Astrocyte (in vitro differentiated cells and primary cell): ENCODE data around the gene CCDC28B. TPM values are rescaled to one million over a fixed set of nuclear protein-coding genes. Genes with fewer than 3 reads are reported as not detected.

Experiments
- DNase-seq: peaks from one replicate; pipeline ENCODE4 v3.0.0-alpha.2; 2010; ENCODE audit warnings: low read depth
- FAIRE-seq: peaks from 2 replicates; lab custom pipeline; 2011; peaks lifted over from hg19 to GRCh38; lab: Jason Lieb, UNC
- H2AFZ ChIP-seq: 2 replicates; pipeline ENCODE4 v1.6.0; 2012; ENCODE audit warnings: low read depth, low read length, inconsistent platforms
- H3K27ac ChIP-seq: 2 replicates; pipeline ENCODE4 v1.5.1; 2011; ENCODE audit warnings: low read depth, low read length, inconsistent platforms
- H3K27me3 ChIP-seq: 2 replicates; pipeline ENCODE4 v1.6.0; 2011; ENCODE audit warnings: low read length, inconsistent platforms; ENCODE audit not compliant: insufficient read depth
- H3K36me3 ChIP-seq: 2 replicates; pipeline ENCODE4 v1.5.1; 2011; ENCODE audit warnings: low read length, inconsistent platforms; ENCODE audit not compliant: insufficient read depth
- H3K4me1 ChIP-seq: 2 replicates; pipeline ENCODE4 v1.5.1; 2011; ENCODE audit warnings: low read length, inconsistent platforms; ENCODE audit not compliant: insufficient read depth
- H3K4me2 ChIP-seq: 2 replicates; pipeline ENCODE4 v1.6.0; 2012; ENCODE audit warnings: low read length, inconsistent platforms
- H3K4me3 ChIP-seq: 2 replicates; pipeline ENCODE4 v1.5.1; 2011; ENCODE audit warnings: low read depth, mild to moderate bottlenecking, low read length, inconsistent platforms; ENCODE audit not compliant: insufficient read depth
- H3K79me2 ChIP-seq: 2 replicates; pipeline ENCODE4 v1.6.0; 2012; ENCODE audit warnings: mild to moderate bottlenecking, low read length, inconsistent platforms; ENCODE audit not compliant: insufficient read depth
- H3K9ac ChIP-seq: 2 replicates; pipeline ENCODE4 v1.6.0; 2012; ENCODE audit warnings: mild to moderate bottlenecking, low read length, inconsistent platforms
- H3K9me3 ChIP-seq: 2 replicates; pipeline ENCODE4 v1.5.1; 2012; ENCODE audit warnings: low read depth, mild to moderate bottlenecking, low read length, inconsistent platforms; ENCODE audit not compliant: insufficient read depth
- H4K20me1 ChIP-seq: 2 replicates; pipeline ENCODE4 v1.6.0; 2012; ENCODE audit warnings: low read length, inconsistent platforms; ENCODE audit not compliant: insufficient read depth
- H3K27ac Mint-ChIP-seq: one replicate; pipeline ENCODE4 v1.8.0; 2021; ENCODE audit warnings: mild to moderate bottlenecking, mixed read lengths; ENCODE audit not compliant: unreplicated experiment
- H3K27me3 Mint-ChIP-seq: one replicate; pipeline ENCODE4 v1.8.0; 2021; ENCODE audit warnings: low read depth, mixed read lengths; ENCODE audit not compliant: unreplicated experiment
- H3K36me3 Mint-ChIP-seq: one replicate; pipeline ENCODE4 v1.8.0; 2021; ENCODE audit warnings: low read depth, mixed read lengths; ENCODE audit not compliant: unreplicated experiment
- H3K4me1 Mint-ChIP-seq: one replicate; pipeline ENCODE4 v1.8.0; 2021; ENCODE audit warnings: low read depth, mixed read lengths; ENCODE audit not compliant: unreplicated experiment
- H3K4me3 Mint-ChIP-seq: one replicate; pipeline ENCODE4 v1.8.0; 2021; ENCODE audit warnings: mild to moderate bottlenecking, moderate library complexity, mixed read lengths; ENCODE audit not compliant: unreplicated experiment
- H3K9me3 Mint-ChIP-seq: one replicate; pipeline ENCODE4 v1.8.0; 2021; ENCODE audit warnings: mild to moderate bottlenecking, mixed read lengths; ENCODE audit not compliant: unreplicated experiment
- CTCF ChIP-seq: IDR thresholded peaks from 2 replicates; pipeline ENCODE4 v1.5.1; 2011; ENCODE audit warnings: low read depth, mild to moderate bottlenecking, inconsistent platforms, low read length, moderate library complexity; ENCODE audit not compliant: insufficient read depth
- EZH2 ChIP-seq: IDR thresholded peaks from 2 replicates; pipeline ENCODE4 v1.6.1; 2012; ENCODE audit warnings: mild to moderate bottlenecking, low read length, inconsistent platforms; ENCODE audit not compliant: insufficient read depth
- total RNA-seq: library from RNA; stranded (reverse); gene quantifications from 2 replicates; pipeline ENCODE4 v1.2.1, GENCODE V29; 2021

Gene CCDC28B
- total RNA-seq, 1 donor from 2014 or later, result 16.0 TPM

GRCh38 chr1:32195531-32195930, 4.9 kb upstream of the CCDC28B start:
- no peak for TF ChIP-seq EZH2
- TF ChIP-seq CTCF, result no peak
- H3K9ac ChIP-seq, result no peak overlapping the region
- FAIRE-seq, result no peak
- no peak overlapping the region for H3K4me2 ChIP-seq
- peaks cover 8% of the 10 kb centered on the region for H3K79me2 ChIP-seq
- no peak overlapping the region for H2AFZ ChIP-seq
- H3K27me3 ChIP-seq, result no peaks in the 10 kb centered on the region
- H3K27ac ChIP-seq, result no peak overlapping the region
- Mint-ChIP-seq H3K4me1 (peaks cover 22% of the 10 kb centered on the region), H3K27ac (no peak overlapping the region), H3K27me3 (no peaks in the 10 kb centered on the region), H3K9me3 (no peaks in the 10 kb centered on the region), H3K4me3 (no peak overlapping the region), H3K36me3 (peaks cover 28% of the 10 kb centered on the region)
- H4K20me1 ChIP-seq, result peaks cover 59% of the 10 kb centered on the region
- H3K4me1 ChIP-seq, result peaks cover 7% of the 10 kb centered on the region
- H3K4me3 ChIP-seq, result no peak overlapping the region
- H3K36me3 ChIP-seq, result peaks cover 66% of the 10 kb centered on the region
- no peak for DNase-seq
- H3K9me3 ChIP-seq, result no peaks in the 10 kb centered on the region

- no peak overlapping the region for H3K4me3 ChIP-seq
- peaks cover 13% of the 10 kb centered on the region for H3K4me1 ChIP-seq
- H3K36me3 Mint-ChIP-seq, result peaks cover 28% of the 10 kb centered on the region
- H3K4me1 Mint-ChIP-seq, result peaks cover 22% of the 10 kb centered on the region
- H3K9me3 Mint-ChIP-seq, result no peaks in the 10 kb centered on the region
- H4K20me1 ChIP-seq, result peaks cover 54% of the 10 kb centered on the region
- H3K9me3 ChIP-seq, result no peaks in the 10 kb centered on the region
- peak overlapping the region; percentile 62 for H3K4me3 Mint-ChIP-seq
- H3K79me2 ChIP-seq, result peaks cover 5% of the 10 kb centered on the region
- no peak overlapping the region for H3K27ac Mint-ChIP-seq
- no peak overlapping the region for H3K9ac ChIP-seq
- H3K27me3 ChIP-seq, result no peaks in the 10 kb centered on the region
- H3K27ac ChIP-seq, result no peak overlapping the region
- no peak for FAIRE-seq
- H3K36me3 ChIP-seq, result peaks cover 61% of the 10 kb centered on the region
- DNase-seq, result no peak
- no peak overlapping the region for H2AFZ ChIP-seq
- no peaks in the 10 kb centered on the region for H3K27me3 Mint-ChIP-seq
- TF ChIP-seq EZH2 (no peak), CTCF (no peak)
- H3K4me2 ChIP-seq, result no peak overlapping the region
Measured at GRCh38 chr1:32195972-32196823, 4.2 kb upstream of the CCDC28B start.

- H3K4me3 ChIP-seq, result no peak overlapping the region
- H3K9me3 Mint-ChIP-seq, result no peaks in the 10 kb centered on the region
- H3K79me2 ChIP-seq, result no peaks in the 10 kb centered on the region
- no peak overlapping the region for H3K4me2 ChIP-seq
- H3K9ac ChIP-seq, result no peak overlapping the region
- H3K27me3 ChIP-seq, result no peaks in the 10 kb centered on the region
- no peaks in the 10 kb centered on the region for H3K9me3 ChIP-seq
- FAIRE-seq, result no peak
- TF ChIP-seq CTCF, result no peak
- no peak for TF ChIP-seq EZH2
- peaks cover 22% of the 10 kb centered on the region for H3K4me1 ChIP-seq
- peaks cover 28% of the 10 kb centered on the region for H3K4me1 Mint-ChIP-seq
- no peak overlapping the region for H2AFZ ChIP-seq
- H3K4me3 Mint-ChIP-seq, result no peak overlapping the region
- H3K27ac Mint-ChIP-seq, result no peak overlapping the region
- H4K20me1 ChIP-seq, result peaks cover 46% of the 10 kb centered on the region
- H3K27ac ChIP-seq, result no peak overlapping the region
- H3K27me3 Mint-ChIP-seq, result no peaks in the 10 kb centered on the region
- DNase-seq, result no peak
- peaks cover 21% of the 10 kb centered on the region for H3K36me3 Mint-ChIP-seq
- peaks cover 52% of the 10 kb centered on the region for H3K36me3 ChIP-seq
Measured at GRCh38 chr1:32197074-32197473, 3.3 kb upstream of the CCDC28B start.
